GM18858 (cell line): ENCODE data around the gene GADD45GIP1.

Experiments
- ATAC-seq: cut with Tn5 transposase; IDR thresholded peaks from one replicate; pipeline ENCODE4 v1.9.1; 2021; ENCODE audit not compliant: unreplicated experiment

GADD45GIP1 gene

GRCh38 chr19:12913851-12914690 is 43.0 kb downstream of the GADD45GIP1 start:
- ATAC-seq, result no peak

- no peak for ATAC-seq
These were observed 43.9 kb downstream of the GADD45GIP1 start for GRCh38 chr19:12913011-12913561.

- no peak for ATAC-seq
These were observed 44.5 kb downstream of the GADD45GIP1 start for GRCh38 chr19:12912571-12912970.

- no peak for ATAC-seq
These were observed 49.9 kb downstream of the GADD45GIP1 start for GRCh38 chr19:12907166-12907565.
